Esophagus squamous epithelium (tissue), 4 donors: ENCODE data around the gene TFEB.

Experiments
- CTCF ChIP-seq, 6 experiments: fragments of 450-650 bp in 4 of 6; fragments of 200-600 bp in 2 of 6; sonication (generic) in 2 of 6; IDR thresholded peaks; one replicate each; pipeline ENCODE4 v1.5.1; 2016 to 2019; ENCODE audit warnings: antibody characterized with exemption in 6 of 6, mild to moderate bottlenecking in 4 of 6, moderate library complexity in 4 of 6
- POLR2A ChIP-seq, 4 donors: fragments of 450-650 bp; IDR thresholded peaks; one replicate each; pipeline ENCODE4 v1.6.1; 2017; ENCODE audit warnings: antibody characterized with exemption in 4 of 4, mild to moderate bottlenecking in 4 of 4, moderate library complexity in 3 of 4

GRCh38 chr6:41763470-41763869, 28.1 kb upstream of the TFEB start:
- no peak for TF ChIP-seq POLR2A (IDR thresholded peaks at IDR 0.05)
- no peak for TF ChIP-seq CTCF (IDR thresholded peaks at IDR 0.05)
